HEK293T (cell line): ENCODE data around the gene DOK5.

Experiments used
- ARNT ChIP-seq: fragments of 450-650 bp; IDR thresholded peaks from 2 replicates; pipeline ENCODE4 v1.6.1; 2017; ENCODE audit warnings: mild to moderate bottlenecking
- FOXK2 ChIP-seq: fragments of 450-650 bp; IDR thresholded peaks from 2 replicates; pipeline ENCODE4 v1.6.1; 2016; ENCODE audit warnings: mild to moderate bottlenecking
- LEF1 ChIP-seq: fragments of 450-650 bp; IDR thresholded peaks from 2 replicates; pipeline ENCODE4 v1.6.1; 2017; ENCODE audit warnings: mild to moderate bottlenecking, borderline replicate concordance
- NFRKB ChIP-seq: fragments of 450-650 bp; IDR thresholded peaks from 2 replicates; pipeline ENCODE4 v1.6.1; 2016; ENCODE audit warnings: mild to moderate bottlenecking, moderate library complexity
- SP1 ChIP-seq: fragments of 450-650 bp; IDR thresholded peaks from 2 replicates; pipeline ENCODE4 v1.6.1; 2017
- SUZ12 ChIP-seq: fragments of 450-650 bp; IDR thresholded peaks from 2 replicates; pipeline ENCODE4 v1.6.1; 2016; ENCODE audit warnings: mild to moderate bottlenecking
- TARDBP ChIP-seq: fragments of 450-650 bp; IDR thresholded peaks from 2 replicates; pipeline ENCODE4 v1.6.1; 2016
- ZNF384 ChIP-seq: fragments of 450-650 bp; IDR thresholded peaks from 2 replicates; pipeline ENCODE4 v1.6.1; 2016

GRCh38 chr20:54619181-54619580 is 143.8 kb downstream of the DOK5 start:
- TF ChIP-seq SP1 (no peak), SUZ12 (no peak), TARDBP (no peak), LEF1 (no peak), FOXK2 (no peak), ARNT (no peak), NFRKB (no peak), ZNF384 (no peak)
